ENCODE results near the gene CPB1. TPM values are rescaled to one million over a fixed set of nuclear protein-coding genes. Genes with fewer than 3 reads are reported as not detected.

Gene CPB1
- total and polyA plus RNA-seq, 8 donors, result 3,071 to 29,247 (median 22,743) TPM

GRCh38 chr3:148789906-148790305, 37.7 kb upstream of the CPB1 start:
- no peak for FAIRE-seq
- no peak overlapping the region for H3K4me3 ChIP-seq
- no peak for TF ChIP-seq CTCF (IDR thresholded peaks at IDR 0.05)
- peaks cover 0 to 10% (median 6%) of the 10 kb centered on the region in 3 donors for H3K4me1 ChIP-seq
- no peaks in the 10 kb centered on the region for H3K9me3 ChIP-seq
- no peak for DNase-seq
- ATAC-seq, result no peak
- intact Hi-C loops (cut with DNase I), result no loop called here
- H3K36me3 ChIP-seq, result no peaks in the 10 kb centered on the region
- no peaks in the 10 kb centered on the region for H3K27me3 ChIP-seq
- WGBS, 2 donors, result 90 to 93% methylated on average over 2 of the region's 2 CpGs
- no peak overlapping the region for H3K27ac ChIP-seq

GRCh38 chr3:148790370-148790769, 37.2 kb upstream of the CPB1 start:
- no peak for FAIRE-seq
- no peak for DNase-seq
- no peak overlapping the region for H3K4me3 ChIP-seq
- peak overlapping the region in 1 of 4 donors; percentile 1 for H3K27ac ChIP-seq
- intact Hi-C loops (cut with DNase I), result no loop called here
- 92 to 94% methylated on average over 2 of the region's 2 CpGs for WGBS, 2 donors
- peaks cover 0 to 10% (median 6%) of the 10 kb centered on the region in 3 donors for H3K4me1 ChIP-seq
- H3K27me3 ChIP-seq, result no peaks in the 10 kb centered on the region
- no peaks in the 10 kb centered on the region for H3K9me3 ChIP-seq
- TF ChIP-seq CTCF (IDR thresholded peaks at IDR 0.05), result no peak
- no peaks in the 10 kb centered on the region for H3K36me3 ChIP-seq
- peak in 1 of 4 donors; percentile 24 for ATAC-seq

- Histone ChIP-seq H3K27me3 (no peaks in the 10 kb centered on the region), H3K27ac (peak overlapping the region in 1 of 4 donors; percentile 2), H3K4me3 (no peak overlapping the region), H3K36me3 (no peaks in the 10 kb centered on the region), H3K4me1 (peaks cover 0 to 10% (median 6%) of the 10 kb centered on the region in 3 donors), H3K9me3 (no peaks in the 10 kb centered on the region)
- ATAC-seq (peak in 3 of 4 donors; percentile 62 to 84 (median 78)), DNase-seq (peak in 1 of 6 donors; percentile 45), FAIRE-seq (no peak)
- intact Hi-C loops (cut with DNase I), result no loop called here
- 40 to 45% methylated on average over 6 of the region's 6 CpGs for WGBS, 2 donors
- no peak for TF ChIP-seq CTCF (IDR thresholded peaks at IDR 0.05)
Observed at GRCh38 chr3:148790851-148791735, 36.5 kb upstream of the CPB1 start.

- H3K36me3 ChIP-seq, result no peaks in the 10 kb centered on the region
- no peak for TF ChIP-seq CTCF (IDR thresholded peaks at IDR 0.05)
- H3K27me3 ChIP-seq, result no peaks in the 10 kb centered on the region
- no peaks in the 10 kb centered on the region for H3K9me3 ChIP-seq
- no peak overlapping the region for H3K4me3 ChIP-seq
- 97 to 98% methylated on average over 1 of the region's 1 CpG for WGBS, 2 donors
- no peak overlapping the region for H3K27ac ChIP-seq
- peaks cover 0 to 10% (median 6%) of the 10 kb centered on the region in 3 donors for H3K4me1 ChIP-seq
- no peak for DNase-seq
- no peak for ATAC-seq
- intact Hi-C loops (cut with DNase I), result no loop called here
- no peak for FAIRE-seq
Observed at GRCh38 chr3:148791920-148792319, 35.7 kb upstream of the CPB1 start.

- no peak for TF ChIP-seq CTCF (IDR thresholded peaks at IDR 0.05)
Observed at GRCh38 chr3:148792516-148792915, 35.1 kb upstream of the CPB1 start.

More at GRCh38 chr3:148792516-148792915, 35.1 kb upstream of the CPB1 start:
- no peak overlapping the region for H3K27ac ChIP-seq
- no peaks in the 10 kb centered on the region for H3K27me3 ChIP-seq
- H3K9me3 ChIP-seq, result no peaks in the 10 kb centered on the region
- intact Hi-C loops (cut with DNase I), result no loop called here
- H3K36me3 ChIP-seq, result no peaks in the 10 kb centered on the region
- no peak overlapping the region for H3K4me3 ChIP-seq
- FAIRE-seq (no peak), ATAC-seq (no peak), DNase-seq (no peak)
- 99 to 100% methylated on average over 1 of the region's 1 CpG for WGBS, 2 donors
- H3K4me1 ChIP-seq, result peaks cover 0 to 10% (median 6%) of the 10 kb centered on the region in 3 donors
